MM.1S (cell line): Measurements from ENCODE around the gene PTTG1IP.

Source experiments
- DNase-seq: peaks from one replicate; pipeline ENCODE4 v3.0.0-alpha.2; 2015
- H2AFZ ChIP-seq: fragments of 300-600 bp; sonication (generic); 2 replicates; pipeline ENCODE4 v1.6.0; 2016; ENCODE audit warnings: antibody characterized with exemption, low read length
- H3F3A ChIP-seq: fragments of 300-600 bp; sonication (generic); 2 replicates; pipeline ENCODE4 v1.6.1; 2016; ENCODE audit warnings: mild to moderate bottlenecking, antibody characterized with exemption, low read length, moderate library complexity, mixed read lengths; ENCODE audit not compliant: insufficient read depth
- H3K27ac ChIP-seq: fragments of 300-600 bp; sonication (generic); 2 replicates; pipeline ENCODE4 v1.5.1; 2016; ENCODE audit warnings: mild to moderate bottlenecking, low read length
- H3K27me3 ChIP-seq: fragments of 300-600 bp; sonication (generic); replicated peaks from 2 replicates; pipeline ENCODE4 v1.6.0; 2016; ENCODE audit warnings: low read length; ENCODE audit not compliant: insufficient read depth
- H3K36me3 ChIP-seq: fragments of 300-600 bp; sonication (generic); replicated peaks from 2 replicates; pipeline ENCODE4 v1.6.1; 2016; ENCODE audit warnings: mild to moderate bottlenecking, low read length, mixed read lengths; ENCODE audit not compliant: insufficient read depth
- H3K4me1 ChIP-seq: fragments of 300-600 bp; sonication (generic); 2 replicates; pipeline ENCODE4 v1.6.1; 2016; ENCODE audit warnings: low read length, mixed read lengths
- H3K4me2 ChIP-seq: fragments of 300-600 bp; sonication (generic); 2 replicates; pipeline ENCODE4 v1.6.0; 2016; ENCODE audit warnings: low read depth, low read length
- H3K4me3 ChIP-seq: fragments of 300-600 bp; sonication (generic); 2 replicates; pipeline ENCODE4 v1.5.1; 2016; ENCODE audit warnings: low read length, mixed read lengths
- H3K79me2 ChIP-seq: fragments of 300-600 bp; sonication (generic); 2 replicates; pipeline ENCODE4 v1.6.1; 2016; ENCODE audit warnings: mixed run types, low read length, mixed read lengths
- H3K9ac ChIP-seq: fragments of 300-600 bp; sonication (generic); 2 replicates; pipeline ENCODE4 v1.6.1; 2016; ENCODE audit warnings: low read length, mixed read lengths
- H3K9me2 ChIP-seq: fragments of 300-600 bp; sonication (generic); replicated peaks from 2 replicates; pipeline ENCODE4 v1.6.1; 2016; ENCODE audit warnings: mild to moderate bottlenecking, low read length, mixed read lengths; ENCODE audit not compliant: insufficient read depth
- H3K9me3 ChIP-seq: fragments of 300-600 bp; sonication (generic); replicated peaks from 2 replicates; pipeline ENCODE4 v1.6.1; 2016; ENCODE audit warnings: mild to moderate bottlenecking, low read length, mixed read lengths; ENCODE audit not compliant: insufficient read depth
- H4K20me1 ChIP-seq: fragments of 300-600 bp; sonication (generic); 2 replicates; pipeline ENCODE4 v1.6.1; 2016; ENCODE audit warnings: mild to moderate bottlenecking, low read length, moderate library complexity, mixed read lengths; ENCODE audit not compliant: insufficient read depth
- EZH2 ChIP-seq: fragments of 300-600 bp; sonication (generic); optimal IDR thresholded peaks from 2 replicates; pipeline ENCODE3; 2017; ENCODE audit warnings: low read depth, mild to moderate bottlenecking, antibody characterized with exemption, low read length, mixed read lengths
- EZH2phosphoT487 ChIP-seq: fragments of 300-600 bp; sonication (generic); IDR thresholded peaks from 2 replicates; pipeline ENCODE4 v1.6.1; 2018; ENCODE audit warnings: antibody characterized with exemption, low read length
- TF ChIP-seq, protein P1 (sequence below): fragments of 300-600 bp; sonication (generic); IDR thresholded peaks from 2 replicates; pipeline ENCODE4 v1.5.1; 2016; ENCODE audit warnings: antibody characterized with exemption, low read length, mixed read lengths

The PTTG1IP gene

DNA sequence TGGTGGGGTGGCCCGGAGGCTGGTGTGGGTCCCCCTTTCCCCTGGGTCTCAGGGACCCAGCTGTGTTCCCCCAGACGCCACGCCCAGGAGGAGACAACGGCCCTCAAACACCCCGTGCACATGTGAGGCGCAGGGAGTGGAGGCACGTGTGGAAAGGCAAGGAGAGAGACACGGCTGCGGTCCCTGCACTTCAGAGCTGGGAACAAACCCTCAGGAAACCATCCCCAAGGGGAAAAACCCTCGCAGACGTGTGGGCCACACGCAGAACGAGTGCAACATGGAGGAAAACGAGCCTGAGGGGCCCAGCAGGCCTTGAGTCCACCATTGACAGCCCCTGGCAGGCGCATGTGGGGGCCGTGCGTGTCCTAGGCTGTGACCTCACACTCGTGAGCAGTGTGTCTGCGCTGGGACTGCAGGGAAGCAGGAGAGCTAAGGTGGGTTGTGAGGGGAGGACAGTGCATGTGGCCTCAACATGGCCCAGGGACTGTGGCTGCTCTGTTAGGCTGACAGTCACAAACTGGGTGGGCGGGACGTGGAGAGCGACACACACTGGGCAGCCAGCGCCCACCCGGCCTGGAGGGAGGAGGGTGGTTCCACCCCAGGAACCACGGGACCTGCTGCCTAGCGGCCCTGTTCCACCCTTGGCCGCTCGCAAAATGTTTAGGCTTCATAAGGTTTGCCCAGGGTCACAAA lies 27.2 kb upstream of the PTTG1IP start:
- DNase-seq: no peak
- Histone ChIP-seq H2AFZ (no peak overlapping the region), H3K27ac (no peak overlapping the region), H3K27me3 (peaks cover 99% of the 10 kb centered on the region), H3K4me1 (no peaks in the 10 kb centered on the region), H3K9me2 (no peaks in the 10 kb centered on the region), H3K9me3 (no peaks in the 10 kb centered on the region), H3K4me2 (no peak overlapping the region), H3K4me3 (no peak overlapping the region), H3K9ac (no peak overlapping the region), H4K20me1 (no peaks in the 10 kb centered on the region), H3K79me2 (no peaks in the 10 kb centered on the region), H3K36me3 (no peaks in the 10 kb centered on the region), H3F3A (no peaks in the 10 kb centered on the region)
- TF ChIP-seq, protein P1, sequence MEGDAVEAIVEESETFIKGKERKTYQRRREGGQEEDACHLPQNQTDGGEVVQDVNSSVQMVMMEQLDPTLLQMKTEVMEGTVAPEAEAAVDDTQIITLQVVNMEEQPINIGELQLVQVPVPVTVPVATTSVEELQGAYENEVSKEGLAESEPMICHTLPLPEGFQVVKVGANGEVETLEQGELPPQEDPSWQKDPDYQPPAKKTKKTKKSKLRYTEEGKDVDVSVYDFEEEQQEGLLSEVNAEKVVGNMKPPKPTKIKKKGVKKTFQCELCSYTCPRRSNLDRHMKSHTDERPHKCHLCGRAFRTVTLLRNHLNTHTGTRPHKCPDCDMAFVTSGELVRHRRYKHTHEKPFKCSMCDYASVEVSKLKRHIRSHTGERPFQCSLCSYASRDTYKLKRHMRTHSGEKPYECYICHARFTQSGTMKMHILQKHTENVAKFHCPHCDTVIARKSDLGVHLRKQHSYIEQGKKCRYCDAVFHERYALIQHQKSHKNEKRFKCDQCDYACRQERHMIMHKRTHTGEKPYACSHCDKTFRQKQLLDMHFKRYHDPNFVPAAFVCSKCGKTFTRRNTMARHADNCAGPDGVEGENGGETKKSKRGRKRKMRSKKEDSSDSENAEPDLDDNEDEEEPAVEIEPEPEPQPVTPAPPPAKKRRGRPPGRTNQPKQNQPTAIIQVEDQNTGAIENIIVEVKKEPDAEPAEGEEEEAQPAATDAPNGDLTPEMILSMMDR: no peak
- no peak for TF ChIP-seq EZH2phosphoT487
- no peak for TF ChIP-seq EZH2

DNA sequence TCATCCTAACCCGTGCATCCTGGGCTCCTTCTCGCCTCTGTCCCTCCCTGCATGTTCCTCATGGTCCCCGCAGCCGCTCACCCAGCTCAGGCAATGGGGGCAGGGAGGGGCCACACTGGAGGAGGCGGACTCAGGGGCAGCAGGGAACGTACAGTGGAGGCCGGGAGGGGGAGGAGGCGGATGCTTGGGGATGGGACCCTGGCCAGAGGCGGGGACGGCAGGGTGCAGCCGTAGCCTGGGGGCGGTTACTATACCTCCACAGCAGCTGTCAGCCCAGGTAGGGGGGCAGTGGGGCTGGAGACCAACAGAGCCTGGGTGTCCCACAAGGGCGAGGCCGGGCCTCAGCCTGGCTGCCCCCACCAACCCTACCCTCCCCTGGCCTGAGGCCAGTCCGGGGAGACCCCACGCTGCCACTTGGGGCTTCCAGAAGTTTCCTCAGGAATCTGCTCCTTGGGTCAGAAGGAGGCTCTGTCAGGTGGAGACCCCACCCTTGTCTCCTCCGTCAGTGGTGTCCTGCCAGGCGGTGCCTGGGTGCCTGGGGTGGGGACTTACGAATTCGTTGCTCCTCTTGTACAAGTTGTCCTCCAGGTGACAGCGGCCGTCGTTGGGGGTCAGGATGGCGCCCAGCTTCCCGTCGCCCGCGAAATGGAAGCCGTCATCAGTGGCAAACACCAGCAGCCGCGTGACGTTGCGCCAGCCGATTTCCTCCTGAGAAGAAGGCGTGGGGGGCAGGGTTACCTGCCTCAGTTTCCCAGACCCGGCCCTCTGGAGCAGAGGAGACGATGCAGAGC lies 26.5 kb upstream of the PTTG1IP start:
- no peak for DNase-seq
- H3K4me1 ChIP-seq: no peaks in the 10 kb centered on the region
- no peaks in the 10 kb centered on the region for H3K9me2 ChIP-seq
- H3K36me3 ChIP-seq: no peaks in the 10 kb centered on the region
- H3K27ac ChIP-seq: no peak overlapping the region
- no peak overlapping the region for H3K9ac ChIP-seq
- no peak overlapping the region for H2AFZ ChIP-seq
- no peaks in the 10 kb centered on the region for H3F3A ChIP-seq
- no peaks in the 10 kb centered on the region for H3K79me2 ChIP-seq
- no peak overlapping the region for H3K4me2 ChIP-seq
- no peak overlapping the region for H3K4me3 ChIP-seq
- TF ChIP-seq, protein P1: no peak
- TF ChIP-seq EZH2phosphoT487 (no peak), EZH2 (no peak)
- no peaks in the 10 kb centered on the region for H4K20me1 ChIP-seq
- no peaks in the 10 kb centered on the region for H3K9me3 ChIP-seq
- peaks cover 96% of the 10 kb centered on the region for H3K27me3 ChIP-seq

DNA sequence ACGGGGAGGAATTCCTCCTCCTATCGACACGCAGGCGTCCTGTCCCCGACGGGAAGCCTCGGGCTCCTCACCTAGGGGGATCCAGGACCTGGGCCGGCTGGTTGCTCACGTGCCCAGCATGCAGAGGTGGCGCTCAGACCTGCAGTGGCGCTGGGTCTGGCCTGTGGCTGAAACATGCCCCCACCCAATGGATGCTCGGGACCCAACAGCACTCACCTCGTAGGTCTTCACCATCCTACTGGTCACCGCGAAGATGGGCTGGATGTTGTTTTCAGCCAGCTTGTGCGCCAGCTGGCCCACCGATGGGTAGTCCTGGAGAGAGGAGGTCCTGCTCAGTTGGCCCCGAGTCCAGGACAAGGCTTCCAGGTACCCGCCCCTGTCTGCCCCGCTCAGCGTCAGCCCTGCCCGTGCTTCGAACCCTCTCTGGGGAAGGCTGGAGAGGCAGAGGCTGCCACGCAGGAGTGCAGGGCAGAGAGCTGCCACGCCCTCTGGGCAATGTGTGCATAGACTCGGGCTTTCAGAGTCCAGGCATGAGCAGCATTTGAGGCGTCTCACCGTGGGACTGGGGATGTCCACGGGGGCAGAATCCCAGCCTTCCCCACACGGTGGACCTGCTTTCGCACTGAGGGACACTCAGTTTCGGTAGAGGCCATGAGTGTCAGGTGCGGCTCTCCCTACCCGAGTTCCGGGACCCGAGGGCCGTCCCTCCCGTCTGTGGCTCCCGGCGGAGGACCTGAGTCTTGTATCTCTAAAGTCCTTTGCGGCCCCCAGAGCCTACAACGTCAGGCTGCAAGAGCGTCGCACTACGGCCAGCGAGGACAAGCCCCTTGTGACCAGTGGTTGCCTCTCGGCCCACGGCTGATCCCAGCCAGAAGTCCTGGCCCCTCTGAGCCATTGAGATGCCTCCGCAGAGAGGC lies 25.6 kb upstream of the PTTG1IP start:
- no peaks in the 10 kb centered on the region for H3K9me3 ChIP-seq
- no peaks in the 10 kb centered on the region for H4K20me1 ChIP-seq
- no peak overlapping the region for H3K4me3 ChIP-seq
- H3K27ac ChIP-seq: no peak overlapping the region
- H3K9ac ChIP-seq: no peak overlapping the region
- DNase-seq: no peak
- no peak overlapping the region for H3K4me2 ChIP-seq
- no peaks in the 10 kb centered on the region for H3K4me1 ChIP-seq
- no peak overlapping the region for H2AFZ ChIP-seq
- TF ChIP-seq, protein P1: no peak
- no peak for TF ChIP-seq EZH2phosphoT487
- TF ChIP-seq EZH2: no peak
- H3K27me3 ChIP-seq: peaks cover 96% of the 10 kb centered on the region
- H3K36me3 ChIP-seq: no peaks in the 10 kb centered on the region
- no peaks in the 10 kb centered on the region for H3F3A ChIP-seq
- H3K9me2 ChIP-seq: no peaks in the 10 kb centered on the region
- H3K79me2 ChIP-seq: no peaks in the 10 kb centered on the region
